Transverse colon (tissue), 4 donors: ENCODE results near the gene MET. TPM values are rescaled to one million over a fixed set of nuclear protein-coding genes. Genes with fewer than 3 reads are reported as not detected.

ENCODE experiments used
- DNase-seq: peaks from one replicate; pipeline ENCODE4 v3.0.0-alpha.2; 2019
- H3K27ac ChIP-seq, 4 donors: fragments of 200-600 bp; sonication (generic); 2 replicates each; pipeline ENCODE4 v1.5.1; 2016 to 2018; ENCODE audit warnings: inconsistent platforms in 4 of 4
- H3K27me3 ChIP-seq: fragments of 200-600 bp; sonication (generic); 2 replicates; pipeline ENCODE4 v1.5.1; 2017; ENCODE audit warnings: inconsistent platforms
- H3K36me3 ChIP-seq, 4 donors: fragments of 200-600 bp; sonication (generic); 2 replicates each; pipeline ENCODE4 v1.5.1; 2017 to 2019; ENCODE audit warnings: inconsistent platforms in 4 of 4
- H3K4me1 ChIP-seq, 4 donors: fragments of 200-600 bp; sonication (generic); 2 replicates each; pipeline ENCODE4 v1.5.1; 2017 to 2020; ENCODE audit warnings: inconsistent platforms in 4 of 4
- H3K4me3 ChIP-seq, 4 donors: fragments of 200-600 bp; sonication (generic); 1 replicate in 1 of 4; 2 replicates in 3 of 4; pipeline versions ENCODE4 v1.5.1 to v1.6.1; 2017 to 2019; ENCODE audit warnings: inconsistent platforms in 4 of 4
- H3K9me3 ChIP-seq, 2 donors: fragments of 200-600 bp; sonication (generic); 2 replicates each; pipeline ENCODE4 v1.5.1; 2017 to 2019; ENCODE audit warnings: inconsistent platforms in 2 of 2
- EP300 ChIP-seq: sonication (generic); formaldehyde crosslinking; IDR thresholded peaks from one replicate; pipeline ENCODE4 v1.6.1; 2017; ENCODE audit warnings: antibody characterized with exemption, low read depth
- POLR2A ChIP-seq: fragments of 450-650 bp; IDR thresholded peaks from one replicate; pipeline ENCODE4 v1.6.1; 2016; ENCODE audit warnings: antibody characterized with exemption, mild to moderate bottlenecking, moderate library complexity
- POLR2AphosphoS5 ChIP-seq, 3 donors: sonication (generic); formaldehyde crosslinking; IDR thresholded peaks; one replicate each; pipeline ENCODE4 v1.6.1; 2016; ENCODE audit warnings: antibody characterized with exemption in 3 of 3
- WGBS, 2 donors: methylation state at CpG; one replicate each; pipeline ENCODE4 v1.1.5; 2018; ENCODE audit warnings: low coverage in 1 of 2; 5-methylcytosine and 5-hydroxymethylcytosine counted together
- in situ Hi-C, 4 donors: fragments of 200-750 bp; cut with MboI; loops; one replicate each; pipeline versions ENCODE4 v1.15.0 to v1.15.1; 2017; ENCODE audit warnings: low sequenced_read_pairs in 3 of 4, low pct_ligation_motif_present in 1 of 4, low pct_unique_long_range_greater_than_20kb in 1 of 4
- intact Hi-C: fragments of 100-400 bp; cut with DNase I; formaldehyde crosslinking; loops from one replicate; pipeline ENCODE4 v1.15.1; 2023; ENCODE audit warnings: low total_unique reads
- total RNA-seq, 4 donors: library from RNA; depleted of rRNA; stranded (reverse); fragments of >200 nt; gene quantifications; one replicate each; pipeline ENCODE4 v1.1.0, GENCODE V29; 2016
- TF ChIP-seq, protein P1 (sequence below), 5 experiments: fragments of 200-600 bp in 3 of 5; fragments of 450-650 bp in 2 of 5; sonication (generic) in 3 of 5; IDR thresholded peaks; 1 replicate in 2 of 5; 2 replicates in 3 of 5; pipeline ENCODE4 v1.5.1; 2016 to 2017; ENCODE audit warnings: antibody characterized with exemption in 5 of 5, inconsistent platforms in 3 of 5, mild to moderate bottlenecking in 2 of 5, moderate library complexity in 1 of 5

The MET gene
- total RNA-seq, 4 donors from 2014 or later = 6.4 to 35.5 (median 20.3) TPM

- H3K27ac ChIP-seq = peak overlapping the region; percentile 47 to 63 (median 60)
- intact Hi-C loops = no loop called here
- H3K9me3 ChIP-seq = no peaks in the 10 kb centered on the region
- peaks cover 3 to 42% (median 18%) of the 10 kb centered on the region in 4 donors for H3K4me1 ChIP-seq
- TF ChIP-seq, protein P1, sequence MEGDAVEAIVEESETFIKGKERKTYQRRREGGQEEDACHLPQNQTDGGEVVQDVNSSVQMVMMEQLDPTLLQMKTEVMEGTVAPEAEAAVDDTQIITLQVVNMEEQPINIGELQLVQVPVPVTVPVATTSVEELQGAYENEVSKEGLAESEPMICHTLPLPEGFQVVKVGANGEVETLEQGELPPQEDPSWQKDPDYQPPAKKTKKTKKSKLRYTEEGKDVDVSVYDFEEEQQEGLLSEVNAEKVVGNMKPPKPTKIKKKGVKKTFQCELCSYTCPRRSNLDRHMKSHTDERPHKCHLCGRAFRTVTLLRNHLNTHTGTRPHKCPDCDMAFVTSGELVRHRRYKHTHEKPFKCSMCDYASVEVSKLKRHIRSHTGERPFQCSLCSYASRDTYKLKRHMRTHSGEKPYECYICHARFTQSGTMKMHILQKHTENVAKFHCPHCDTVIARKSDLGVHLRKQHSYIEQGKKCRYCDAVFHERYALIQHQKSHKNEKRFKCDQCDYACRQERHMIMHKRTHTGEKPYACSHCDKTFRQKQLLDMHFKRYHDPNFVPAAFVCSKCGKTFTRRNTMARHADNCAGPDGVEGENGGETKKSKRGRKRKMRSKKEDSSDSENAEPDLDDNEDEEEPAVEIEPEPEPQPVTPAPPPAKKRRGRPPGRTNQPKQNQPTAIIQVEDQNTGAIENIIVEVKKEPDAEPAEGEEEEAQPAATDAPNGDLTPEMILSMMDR (IDR thresholded peaks at IDR 0.05) = no peak
- in situ Hi-C loops = no loop called here
- no peak for DNase-seq
- H3K4me3 ChIP-seq = no peak overlapping the region
- no peaks in the 10 kb centered on the region for H3K36me3 ChIP-seq
- WGBS, 2 donors = 22 to 64% methylated on average over 3 to 5 of the region's 5 CpGs
- H3K27me3 ChIP-seq = no peaks in the 10 kb centered on the region
Observed at GRCh38 chr7:116793795-116794340, 121.9 kb downstream of the MET start.

DNA sequence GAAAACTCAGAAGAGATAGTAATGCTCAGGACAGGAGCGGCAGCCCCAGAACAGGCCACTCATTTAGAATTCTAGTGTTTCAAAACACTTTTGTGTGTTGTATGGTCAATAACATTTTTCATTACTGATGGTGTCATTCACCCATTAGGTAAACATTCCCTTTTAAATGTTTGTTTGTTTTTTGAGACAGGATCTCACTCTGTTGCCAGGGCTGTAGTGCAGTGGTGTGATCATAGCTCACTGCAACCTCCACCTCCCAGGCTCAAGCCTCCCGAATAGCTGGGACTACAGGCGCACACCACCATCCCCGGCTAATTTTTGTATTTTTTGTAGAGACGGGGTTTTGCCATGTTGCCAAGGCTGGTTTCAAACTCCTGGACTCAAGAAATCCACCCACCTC lies 124.5 kb downstream of the MET start:
- 94 to 100% methylated on average over 1 to 5 of the region's 5 CpGs for WGBS, 2 donors
- Histone ChIP-seq H3K27ac (no peak overlapping the region), H3K4me1 (peaks cover 4 to 56% (median 24%) of the 10 kb centered on the region in 4 donors), H3K27me3 (no peaks in the 10 kb centered on the region), H3K36me3 (no peaks in the 10 kb centered on the region), H3K9me3 (no peaks in the 10 kb centered on the region), H3K4me3 (no peak overlapping the region)
- intact Hi-C loops = no loop called here
- in situ Hi-C loops = no loop called here
- no peak for DNase-seq
- TF ChIP-seq, protein P1 (IDR thresholded peaks at IDR 0.05) = no peak
- TF ChIP-seq POLR2A (no peak), EP300 (no peak), POLR2AphosphoS5 (IDR thresholded peaks at IDR 0.05) (no peak)

DNA sequence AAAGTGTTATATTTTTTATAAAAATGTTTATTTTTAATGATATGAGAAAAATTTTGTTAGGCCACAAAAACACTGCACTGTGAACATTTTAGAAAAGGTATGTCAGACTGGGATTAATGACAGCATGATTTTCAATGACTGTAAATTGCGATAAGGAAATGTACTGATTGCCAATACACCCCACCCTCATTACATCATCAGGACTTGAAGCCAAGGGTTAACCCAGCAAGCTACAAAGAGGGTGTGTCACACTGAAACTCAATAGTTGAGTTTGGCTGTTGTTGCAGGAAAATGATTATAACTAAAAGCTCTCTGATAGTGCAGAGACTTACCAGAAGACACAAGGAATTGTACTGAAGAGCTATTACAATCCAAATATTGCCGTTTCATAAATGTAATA lies 125.6 kb downstream of the MET start:
- H3K27ac ChIP-seq = peak overlapping the region; percentile 44 to 73 (median 57)
- WGBS, 2 donors = 39 to 48% methylated on average over 2 of the region's 2 CpGs
- no peaks in the 10 kb centered on the region for H3K9me3 ChIP-seq
- H3K4me3 ChIP-seq = no peak overlapping the region
- H3K27me3 ChIP-seq = no peaks in the 10 kb centered on the region
- H3K4me1 ChIP-seq = peaks cover 4 to 67% (median 29%) of the 10 kb centered on the region in 4 donors
- intact Hi-C loops (no loop called here), in situ Hi-C loops (no loop called here)
- peak; percentile 30 for DNase-seq
- TF ChIP-seq POLR2A (no peak), EP300 (no peak), POLR2AphosphoS5 (IDR thresholded peaks at IDR 0.05) (peak in 1 of 3 donors; percentile 50)
- H3K36me3 ChIP-seq = no peaks in the 10 kb centered on the region

- intact Hi-C loops (no loop called here), in situ Hi-C loops (no loop called here)
- Histone ChIP-seq H3K4me3 (no peak overlapping the region), H3K4me1 (peaks cover 4 to 70% (median 31%) of the 10 kb centered on the region in 4 donors), H3K27me3 (no peaks in the 10 kb centered on the region), H3K9me3 (no peaks in the 10 kb centered on the region), H3K27ac (peak overlapping the region; percentile 44 to 73 (median 57)), H3K36me3 (no peaks in the 10 kb centered on the region)
- 39 to 68% methylated on average over 3 of the region's 3 CpGs for WGBS, 2 donors
- no peak for DNase-seq
- TF ChIP-seq, protein P1 (IDR thresholded peaks at IDR 0.05) = no peak
- no peak for TF ChIP-seq EP300
- TF ChIP-seq POLR2A = no peak
- no peak for TF ChIP-seq POLR2AphosphoS5 (IDR thresholded peaks at IDR 0.05)
Observed at GRCh38 chr7:116798232-116798631, 126.2 kb downstream of the MET start.

- intact Hi-C loops (no loop called here), in situ Hi-C loops (loop anchor here (10.0 to 25.0 kb wide), 5 partner anchors 125 to 638 kb away; partner anchors contain the start of gene MET (in 1 of the 4))
- Histone ChIP-seq H3K36me3 (no peaks in the 10 kb centered on the region), H3K4me3 (no peak overlapping the region), H3K4me1 (peaks cover 7 to 70% (median 34%) of the 10 kb centered on the region in 4 donors), H3K27me3 (no peaks in the 10 kb centered on the region), H3K9me3 (no peaks in the 10 kb centered on the region), H3K27ac (no peak overlapping the region)
- no peak for DNase-seq
- TF ChIP-seq POLR2AphosphoS5 (IDR thresholded peaks at IDR 0.05) (no peak), EP300 (no peak), POLR2A (no peak)
- TF ChIP-seq, protein P1 (IDR thresholded peaks at IDR 0.05) = no peak
Observed at GRCh38 chr7:116799916-116800315, 127.9 kb downstream of the MET start.
